Measurements from ENCODE around the gene CLIC4.
"Not testable (repeated sequence)": the region's sequence is repeated elsewhere in the genome, so short reads cannot be mapped to it uniquely, and the experiment has no call there.

Gene CLIC4

GRCh38 chr1:24720152-24720551 is 25.1 kb upstream of the CLIC4 start:
- DNase-seq = no peak

- no peak for DNase-seq
These were observed 23.7 kb upstream of the CLIC4 start for GRCh38 chr1:24721533-24721932.

GRCh38 chr1:24722073-24723035 is 22.9 kb upstream of the CLIC4 start:
- not testable (repeated sequence) for DNase-seq

- DNase-seq = no peak
These were observed 20.7 kb upstream of the CLIC4 start for GRCh38 chr1:24724345-24725208.

- DNase-seq = no peak
These were observed 20.0 kb upstream of the CLIC4 start for GRCh38 chr1:24725209-24725651.

- no peak for DNase-seq
These were observed 18.5 kb upstream of the CLIC4 start for GRCh38 chr1:24726741-24727140.

- DNase-seq = no peak
These were observed 17.6 kb upstream of the CLIC4 start for GRCh38 chr1:24727501-24728216.

- no peak for DNase-seq
These were observed 16.3 kb upstream of the CLIC4 start for GRCh38 chr1:24728982-24729381.

- no peak for DNase-seq
These were observed 12.9 kb upstream of the CLIC4 start for GRCh38 chr1:24732186-24732885.

GRCh38 chr1:24733342-24733741 is 11.9 kb upstream of the CLIC4 start:
- DNase-seq = not testable (repeated sequence)

GRCh38 chr1:24735156-24735508 is 10.1 kb upstream of the CLIC4 start:
- DNase-seq = no peak

- no peak for DNase-seq
These were observed 9.5 kb upstream of the CLIC4 start for GRCh38 chr1:24735509-24736375.

- DNase-seq = no peak
These were observed 7.7 kb upstream of the CLIC4 start for GRCh38 chr1:24737368-24738117.

- no peak for DNase-seq
These were observed 6.0 kb upstream of the CLIC4 start for GRCh38 chr1:24739241-24739640.

GRCh38 chr1:24742090-24742938 is 2.9 kb upstream of the CLIC4 start:
- DNase-seq = no peak

GRCh38 chr1:24743404-24744211 is 1.6 kb upstream of the CLIC4 start:
- no peak for DNase-seq

- no peak for DNase-seq
These were observed 615 bp downstream of the CLIC4 start for GRCh38 chr1:24745711-24746413.
